H1 (cell line): Measurements from ENCODE around the gene PEX19. TPM values are rescaled to one million over a fixed set of nuclear protein-coding genes. Genes with fewer than 3 reads are reported as not detected.

Experiments
- CTCF ChIA-PET: fragments of 300-600 bp; sonication (Branson Sonifier 250); formaldehyde crosslinking; loops from one replicate; lab custom pipeline; 2021; ENCODE audit not compliant: partially characterized antibody; lab: Charles Lee
- POLR2A ChIA-PET: fragments of 300-600 bp; sonication (Branson Sonifier 250); formaldehyde crosslinking; loops from one replicate; lab custom pipeline; 2021; ENCODE audit warnings: inconsistent platforms; ENCODE audit not compliant: partially characterized antibody; lab: Charles Lee
- DNase-seq, 2 experiments: peaks; one replicate each; pipeline versions ENCODE4 v3.0.0 to v3.0.0-alpha.2; 2010 to 2022; ENCODE audit warnings: low spot score in 2 of 2, low read depth in 1 of 2, mixed read lengths in 1 of 2
- FAIRE-seq: peaks from 2 replicates; lab custom pipeline; 2011; peaks lifted over from hg19 to GRCh38; lab: Jason Lieb, UNC
- H2AFZ ChIP-seq: 2 replicates; pipeline ENCODE4 v1.8.1; 2012; ENCODE audit warnings: low read length, inconsistent platforms
- H2AK5ac ChIP-seq: 2 replicates; pipeline ENCODE4 v1.6.1; 2013; ENCODE audit warnings: low read depth, low read length
- H2BK120ac ChIP-seq: replicated peaks from 2 replicates; pipeline ENCODE3; 2013; ENCODE audit warnings: low read depth, low read length, inconsistent platforms
- H2BK12ac ChIP-seq: 2 replicates; pipeline ENCODE4 v1.6.1; 2013; ENCODE audit warnings: low read depth, low read length
- H2BK15ac ChIP-seq: 2 replicates; pipeline ENCODE4 v1.6.1; 2013; ENCODE audit warnings: low read length
- H2BK20ac ChIP-seq: 2 replicates; pipeline ENCODE4 v1.6.1; 2013; ENCODE audit warnings: low read length
- H2BK5ac ChIP-seq: 2 replicates; pipeline ENCODE4 v1.6.1; 2013; ENCODE audit warnings: low read depth, low read length
- H3K14ac ChIP-seq: 2 replicates; pipeline ENCODE4 v1.6.1; 2013; ENCODE audit warnings: inconsistent platforms; ENCODE audit not compliant: insufficient read length
- H3K18ac ChIP-seq: 2 replicates; pipeline ENCODE4 v1.6.1; 2013; ENCODE audit warnings: low read length; ENCODE audit errors: extremely low read depth
- H3K23ac ChIP-seq: 2 replicates; pipeline ENCODE4 v1.6.1; 2013; ENCODE audit warnings: inconsistent platforms; ENCODE audit not compliant: insufficient read length
- H3K23me2 ChIP-seq: 2 replicates; pipeline ENCODE4 v1.6.1; 2013; ENCODE audit warnings: low read depth, low read length
- H3K27ac ChIP-seq: 2 replicates; pipeline ENCODE4 v1.6.1; 2011; ENCODE audit warnings: low read depth, low read length, inconsistent platforms
- H3K27me3 ChIP-seq, 4 experiments: replicated peaks in 1 of 4; 1 replicate in 1 of 4; 2 replicates in 3 of 4; pipeline versions ENCODE4 v1.6.1 to v1.8.1; 2011 to 2013; ENCODE audit warnings: low read length in 3 of 4, mild to moderate bottlenecking in 3 of 4, inconsistent platforms in 2 of 4, mixed read lengths in 2 of 4, moderate library complexity in 1 of 4; ENCODE audit not compliant: control insufficient read depth in 3 of 4, insufficient read depth in 3 of 4; ENCODE audit errors: extremely low read depth in 1 of 4
- H3K36me3 ChIP-seq, 4 experiments: 2 replicates each; pipeline versions ENCODE4 v1.6.1 to v1.8.1; 2011 to 2013; ENCODE audit warnings: mild to moderate bottlenecking in 4 of 4, low read length in 3 of 4, moderate library complexity in 2 of 4, control low read depth in 1 of 4, inconsistent platforms in 1 of 4; ENCODE audit not compliant: insufficient read depth in 4 of 4, control insufficient read depth in 2 of 4
- H3K4ac ChIP-seq: replicated peaks from 2 replicates; pipeline ENCODE3; 2013; ENCODE audit warnings: low read length, low read depth, mixed read lengths, inconsistent platforms; ENCODE audit not compliant: insufficient read length
- H3K4me1 ChIP-seq, 4 experiments: replicated peaks in 1 of 4; 1 replicate in 1 of 4; 2 replicates in 3 of 4; pipeline versions ENCODE4 v1.6.1 to v1.8.1; 2011 to 2013; ENCODE audit warnings: low read length in 3 of 4, inconsistent platforms in 2 of 4, mixed read lengths in 1 of 4; ENCODE audit not compliant: insufficient read depth in 4 of 4, control insufficient read depth in 3 of 4
- H3K4me2 ChIP-seq, 2 experiments: 2 replicates each; pipeline versions ENCODE4 v1.6.1 to v1.8.1; 2011 to 2013; ENCODE audit warnings: low read depth in 2 of 2, low read length in 2 of 2, control low read depth in 1 of 2, inconsistent platforms in 1 of 2, mild to moderate bottlenecking in 1 of 2; ENCODE audit not compliant: insufficient read depth in 1 of 2
- H3K4me3 ChIP-seq, 4 experiments: fragments of 200-600, 300-600 bp in 1 of 4; sonication (generic), shearing (Covaris generic), sonication (Bioruptor Twin) in 1 of 4; 2 replicates each; pipeline versions ENCODE4 v1.5.1 to v1.8.1; 2011 to 2016; ENCODE audit warnings: low read length in 4 of 4, low read depth in 3 of 4, control low read depth in 2 of 4, inconsistent platforms in 2 of 4, mild to moderate bottlenecking in 2 of 4, mixed read lengths in 1 of 4, moderate library complexity in 1 of 4; ENCODE audit not compliant: insufficient read depth in 2 of 4; ENCODE audit errors: extremely low read depth in 1 of 4
- H3K56ac ChIP-seq: replicated peaks from 2 replicates; pipeline ENCODE3; 2013; ENCODE audit warnings: low read depth, mild to moderate bottlenecking, mixed read lengths, low read length, inconsistent platforms; ENCODE audit not compliant: insufficient read length
- H3K79me1 ChIP-seq: 2 replicates; pipeline ENCODE4 v1.6.1; 2013; ENCODE audit warnings: low read depth, low read length, control low read depth
- H3K79me2 ChIP-seq, 2 experiments: 2 replicates each; pipeline versions ENCODE4 v1.6.1 to v1.8.1; 2012 to 2013; ENCODE audit warnings: low read length in 2 of 2, mild to moderate bottlenecking in 2 of 2, inconsistent platforms in 1 of 2; ENCODE audit not compliant: insufficient read depth in 2 of 2, control insufficient read depth in 1 of 2
- H3K9ac ChIP-seq, 4 experiments: replicated peaks in 1 of 4; 1 replicate in 1 of 4; 2 replicates in 3 of 4; pipeline versions ENCODE4 v1.6.1 to v1.8.1; 2011 to 2013; ENCODE audit warnings: low read depth in 3 of 4, low read length in 3 of 4, control low read depth in 2 of 4, mild to moderate bottlenecking in 2 of 4, moderate library complexity in 2 of 4, inconsistent platforms in 1 of 4; ENCODE audit errors: extremely low read depth in 1 of 4
- H3K9me3 ChIP-seq, 2 experiments: 2 replicates each; pipeline versions ENCODE4 v1.6.1 to v1.8.1; 2012 to 2013; ENCODE audit warnings: mild to moderate bottlenecking in 2 of 2, moderate library complexity in 2 of 2, control low read depth in 1 of 2, inconsistent platforms in 1 of 2, low read depth in 1 of 2, low read length in 1 of 2, mixed read lengths in 1 of 2; ENCODE audit not compliant: insufficient read depth in 2 of 2
- H4K20me1 ChIP-seq, 2 experiments: replicated peaks in 1 of 2; 2 replicates each; pipeline versions ENCODE3 to v1.8.1; 2011 to 2013; ENCODE audit warnings: inconsistent platforms in 2 of 2, low read length in 2 of 2, mild to moderate bottlenecking in 1 of 2; ENCODE audit not compliant: insufficient read depth in 2 of 2, control insufficient read depth in 1 of 2
- H4K5ac ChIP-seq: 2 replicates; pipeline ENCODE4 v1.6.1; 2013; ENCODE audit warnings: low read length, low read depth, mixed read lengths, inconsistent platforms; ENCODE audit not compliant: insufficient read length
- H4K8ac ChIP-seq: 2 replicates; pipeline ENCODE4 v1.8.0; 2013; ENCODE audit warnings: mild to moderate bottlenecking, moderate library complexity, low read length, inconsistent platforms; ENCODE audit not compliant: insufficient read depth; ENCODE audit errors: extremely low read depth
- H4K91ac ChIP-seq: replicated peaks from 2 replicates; pipeline ENCODE3; 2013; ENCODE audit warnings: low read length, mixed read lengths, inconsistent platforms; ENCODE audit not compliant: insufficient read length
- RXRA ChIP-seq: IDR thresholded peaks from 2 replicates; pipeline ENCODE4 v1.6.1; 2011; ENCODE audit warnings: low read depth, mild to moderate bottlenecking, low read length, moderate library complexity; ENCODE audit not compliant: insufficient read depth
- SP1 ChIP-seq: IDR thresholded peaks from 2 replicates; pipeline ENCODE4 v1.6.1; 2011; ENCODE audit warnings: low read depth, low read length
- SP2 ChIP-seq: IDR thresholded peaks from 2 replicates; pipeline ENCODE4 v1.6.1; 2012; ENCODE audit warnings: mild to moderate bottlenecking, low read length, inconsistent platforms
- SP4 ChIP-seq: IDR thresholded peaks from 2 replicates; pipeline ENCODE4 v1.6.1; 2012; ENCODE audit warnings: low read length, inconsistent platforms
- WGBS, 2 experiments: shearing (Covaris generic) in 1 of 2; methylation state at CpG; one replicate each; pipeline versions ENCODE4 v1.1.6 to v1.1.7; 2013 to 2015; ENCODE audit warnings: low lambda C conversion rate in 2 of 2, mixed read lengths in 2 of 2, inconsistent platforms in 1 of 2, low coverage in 1 of 2, missing lambda C conversion rate in 1 of 2; ENCODE audit not compliant: insufficient replicate concordance in 2 of 2, insufficient coverage in 1 of 2, insufficient read length in 1 of 2; ENCODE audit errors: extremely low coverage in 1 of 2, missing lambda C conversion rate in 1 of 2; 5-methylcytosine and 5-hydroxymethylcytosine counted together
- polyA plus RNA-seq, 7 experiments: library from polyadenylated mRNA; depleted of rRNA in 3 of 7; stranded (reverse) in 5 of 7; unstranded in 2 of 7; fragments of >200 nt in 5 of 7; fragments of 200-250 nt in 2 of 7; gene quantifications; 1 replicate in 5 of 7; 2 replicates in 1 of 7; 4 replicates in 1 of 7; pipeline versions ENCODE4 v1.2.1 to v1.2.3, GENCODE V29; 2011 to 2013; ENCODE audit warnings: missing spikeins in 2 of 7, mixed read lengths in 2 of 7
- total RNA-seq: library from RNA; stranded (reverse); fragmentation: NEBNext Ultra II Directional; extraction: Animal tissue kit (Norgen Biotek cat#: 25700); gene quantifications from 2 replicates; pipeline ENCODE4 v1.2.1, GENCODE V29; 2021

Gene PEX19
- total and polyA plus RNA-seq, 2 of the 8 experiments (the other 6 are each of a cell fraction or from before 2014, with no cell fraction given), result 50.4 to 80.2 TPM

DNA sequence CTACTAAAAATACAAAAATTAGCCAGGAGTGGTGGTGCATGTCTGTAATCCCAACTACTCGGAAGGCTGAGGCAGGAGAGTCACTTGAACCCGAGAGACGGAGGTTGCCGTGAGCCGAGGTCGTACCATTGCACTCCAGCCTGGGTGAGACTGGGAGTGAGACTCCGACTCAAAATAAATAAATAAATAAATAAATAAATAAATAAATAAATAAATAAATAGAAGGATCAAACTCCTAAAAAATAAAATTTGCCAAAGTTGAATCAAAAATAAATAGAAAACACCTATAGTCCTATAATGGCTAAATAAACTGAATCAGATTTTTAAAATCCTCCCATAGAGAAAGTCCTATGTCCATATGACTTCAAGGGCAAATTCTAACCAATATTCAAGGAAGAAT, 15.2 kb upstream of the PEX19 start:
- Histone ChIP-seq H4K5ac (no peak overlapping the region), H2AFZ (no peak overlapping the region), H3K4ac (no peak overlapping the region), H3K56ac (no peak overlapping the region), H3K36me3 (peaks cover 17 to 61% (median 51%) of the 10 kb centered on the region in 4 experiments), H3K79me2 (no peaks in the 10 kb centered on the region), H3K23ac (no peak overlapping the region), H3K4me2 (no peak overlapping the region), H3K9ac (no peak overlapping the region), H3K4me1 (no peaks in the 10 kb centered on the region), H4K20me1 (peaks cover 0 to 2% of the 10 kb centered on the region in 2 experiments), H2BK5ac (no peak overlapping the region), H3K4me3 (no peak overlapping the region), H3K27me3 (no peaks in the 10 kb centered on the region), H4K8ac (no peak overlapping the region), H2BK20ac (no peak overlapping the region), H3K14ac (no peak overlapping the region), H3K79me1 (no peaks in the 10 kb centered on the region), H2BK120ac (no peak overlapping the region), H2BK12ac (no peak overlapping the region), H2BK15ac (no peak overlapping the region), H2AK5ac (no peak overlapping the region), H3K9me3 (no peaks in the 10 kb centered on the region), H4K91ac (no peak overlapping the region), H3K27ac (no peak overlapping the region), H3K18ac (no peak overlapping the region), H3K23me2 (no peaks in the 10 kb centered on the region)
- FAIRE-seq (no peak), DNase-seq (no peak)
- 92% methylated on average over 7 of the region's 7 CpGs; no CpG with 5 or more reads in 1 of the 2 experiments for WGBS, 2 experiments
- ChIA-PET CTCF (interaction anchor here (1.2 to 6.4 kb wide), 2 partner anchors 8 to 16 kb away, joined by 3 to 83 read pairs; partner anchors contain the start of gene PEX19), POLR2A (interaction anchor here (0.6 to 1.4 kb wide), 2 partner anchors 15 to 23 kb away, joined by 3 read pairs; no protein-coding TSS in a partner anchor)
- TF ChIP-seq SP1 (no peak), SP2 (no peak), RXRA (no peak), SP4 (no peak)
